Neural progenitor cell (in vitro differentiated cells): ENCODE data around the gene TPBGL. TPM values are rescaled to one million over a fixed set of nuclear protein-coding genes. Genes with fewer than 3 reads are reported as not detected.

Source experiments
- DNase-seq: peaks from one replicate; pipeline ENCODE4 v3.0.0-alpha.2; 2016; ENCODE audit warnings: low spot score
- H2AFZ ChIP-seq: fragments of 200-600 bp; sonication (generic); replicated peaks from 2 replicates; pipeline ENCODE4 v1.6.1; 2016; ENCODE audit warnings: antibody characterized with exemption
- H3F3A ChIP-seq: fragments of 200-600 bp; sonication (generic); 2 replicates; pipeline ENCODE4 v1.6.1; 2016; ENCODE audit warnings: antibody characterized with exemption, low read depth
- H3K27ac ChIP-seq: fragments of 200-600 bp; sonication (generic); 2 replicates; pipeline ENCODE4 v1.5.1; 2016; ENCODE audit warnings: mild to moderate bottlenecking
- H3K27me3 ChIP-seq: fragments of 200-600 bp; sonication (generic); 2 replicates; pipeline ENCODE4 v1.6.1; 2016; ENCODE audit warnings: mild to moderate bottlenecking, moderate library complexity
- H3K36me3 ChIP-seq: fragments of 200-600 bp; sonication (generic); 2 replicates; pipeline ENCODE4 v1.5.1; 2016
- H3K4me1 ChIP-seq: fragments of 200-600 bp; sonication (generic); 2 replicates; pipeline ENCODE4 v1.6.1; 2016; ENCODE audit warnings: mixed run types
- H3K4me2 ChIP-seq: fragments of 200-600 bp; sonication (generic); 2 replicates; pipeline ENCODE4 v1.6.1; 2016
- H3K4me3 ChIP-seq: fragments of 200-600 bp; sonication (generic); 2 replicates; pipeline ENCODE4 v1.5.1; 2016
- H3K79me2 ChIP-seq: fragments of 200-600 bp; sonication (generic); 2 replicates; pipeline ENCODE4 v1.6.1; 2016; ENCODE audit warnings: low read depth
- H3K9ac ChIP-seq: fragments of 200-600 bp; sonication (generic); 2 replicates; pipeline ENCODE4 v1.6.1; 2016
- H3K9me3 ChIP-seq: fragments of 200-600 bp; sonication (generic); 2 replicates; pipeline ENCODE4 v1.5.1; 2016; ENCODE audit warnings: low read depth
- H4K20me1 ChIP-seq: fragments of 200-600 bp; sonication (generic); 2 replicates; pipeline ENCODE4 v1.6.1; 2016; ENCODE audit warnings: low read depth
- H3K27ac Mint-ChIP-seq: 3 replicates; pipeline ENCODE4 v1.8.0; 2021; ENCODE audit warnings: mixed read lengths
- H3K27me3 Mint-ChIP-seq: 2 replicates; pipeline ENCODE4 v1.8.0; 2022; ENCODE audit warnings: low read depth, mild to moderate bottlenecking, inconsistent platforms, moderate library complexity, mixed read lengths; ENCODE audit not compliant: insufficient read depth
- H3K36me3 Mint-ChIP-seq: 3 replicates; pipeline ENCODE4 v1.8.0; 2021; ENCODE audit warnings: mixed read lengths
- H3K4me1 Mint-ChIP-seq: 3 replicates; pipeline ENCODE4 v1.8.0; 2021; ENCODE audit warnings: mixed read lengths
- H3K4me3 Mint-ChIP-seq: 3 replicates; pipeline ENCODE4 v1.8.0; 2021; ENCODE audit warnings: mild to moderate bottlenecking, moderate library complexity, mixed read lengths
- H3K9me3 Mint-ChIP-seq: 3 replicates; pipeline ENCODE4 v1.8.0; 2020; ENCODE audit warnings: mixed read lengths
- CTCF ChIP-seq: fragments of 200-600 bp; sonication (generic); IDR thresholded peaks from 2 replicates; pipeline ENCODE4 v1.5.1; 2017; ENCODE audit warnings: antibody characterized with exemption, mild to moderate bottlenecking
- EZH2 ChIP-seq: fragments of 200-600 bp; sonication (generic); IDR thresholded peaks from 2 replicates; pipeline ENCODE4 v1.6.1; 2017; ENCODE audit warnings: antibody characterized with exemption, mild to moderate bottlenecking, moderate library complexity
- EZH2phosphoT487 ChIP-seq: fragments of 200-600 bp; sonication (generic); IDR thresholded peaks from 2 replicates; pipeline ENCODE4 v1.6.1; 2017; ENCODE audit warnings: antibody characterized with exemption
- total RNA-seq: library from RNA; depleted of rRNA; stranded (reverse); fragments of >200 nt; gene quantifications from 2 replicates; pipeline ENCODE4 v1.2.3, GENCODE V29; 2015; ENCODE audit warnings: low replicate concordance

Gene TPBGL
- total RNA-seq, 1 donor from 2014 or later, result not detected

- H3K9me3 Mint-ChIP-seq, result no peaks in the 10 kb centered on the region
- H3F3A ChIP-seq, result no peaks in the 10 kb centered on the region
- H2AFZ ChIP-seq, result no peak overlapping the region
- H3K27me3 Mint-ChIP-seq, result peaks cover 22% of the 10 kb centered on the region
- H3K4me1 Mint-ChIP-seq, result peaks cover 22% of the 10 kb centered on the region
- H3K4me2 ChIP-seq, result no peak overlapping the region
- H3K27ac Mint-ChIP-seq, result no peak overlapping the region
- no peak overlapping the region for H3K4me3 Mint-ChIP-seq
- no peaks in the 10 kb centered on the region for H3K36me3 Mint-ChIP-seq
- H3K27ac ChIP-seq, result no peak overlapping the region
- no peaks in the 10 kb centered on the region for H3K9me3 ChIP-seq
- H3K4me1 ChIP-seq, result peaks cover 3% of the 10 kb centered on the region
- H4K20me1 ChIP-seq, result no peaks in the 10 kb centered on the region
- no peaks in the 10 kb centered on the region for H3K36me3 ChIP-seq
- no peak for TF ChIP-seq EZH2
- no peak for TF ChIP-seq CTCF
- no peaks in the 10 kb centered on the region for H3K79me2 ChIP-seq
- no peak overlapping the region for H3K9ac ChIP-seq
- DNase-seq, result no peak
- H3K4me3 ChIP-seq, result no peak overlapping the region
- no peaks in the 10 kb centered on the region for H3K27me3 ChIP-seq
Observed at GRCh38 chr11:75200051-75200450, 40.5 kb upstream of the TPBGL start.

GRCh38 chr11:75200531-75200930, 40.0 kb upstream of the TPBGL start:
- Histone ChIP-seq H2AFZ (no peak overlapping the region), H3K4me1 (peaks cover 3% of the 10 kb centered on the region), H3K4me2 (no peak overlapping the region), H3F3A (no peaks in the 10 kb centered on the region), H3K36me3 (no peaks in the 10 kb centered on the region), H3K27me3 (no peaks in the 10 kb centered on the region), H3K9me3 (no peaks in the 10 kb centered on the region), H3K4me3 (no peak overlapping the region), H3K9ac (no peak overlapping the region), H3K27ac (no peak overlapping the region), H3K79me2 (no peaks in the 10 kb centered on the region), H4K20me1 (no peaks in the 10 kb centered on the region)
- Mint-ChIP-seq H3K36me3 (no peaks in the 10 kb centered on the region), H3K27me3 (peaks cover 22% of the 10 kb centered on the region), H3K4me1 (peaks cover 22% of the 10 kb centered on the region), H3K9me3 (no peaks in the 10 kb centered on the region), H3K27ac (no peak overlapping the region), H3K4me3 (no peak overlapping the region)
- TF ChIP-seq CTCF (no peak), EZH2phosphoT487 (no peak), EZH2 (no peak)
- no peak for DNase-seq

GRCh38 chr11:75201771-75202170, 38.8 kb upstream of the TPBGL start:
- H3K9ac ChIP-seq, result no peak overlapping the region
- Mint-ChIP-seq H3K27me3 (peaks cover 18% of the 10 kb centered on the region), H3K9me3 (no peaks in the 10 kb centered on the region), H3K4me1 (peaks cover 18% of the 10 kb centered on the region), H3K36me3 (no peaks in the 10 kb centered on the region), H3K4me3 (no peak overlapping the region), H3K27ac (no peak overlapping the region)
- DNase-seq, result no peak
- no peaks in the 10 kb centered on the region for H3K36me3 ChIP-seq
- peaks cover 3% of the 10 kb centered on the region for H3K4me1 ChIP-seq
- no peaks in the 10 kb centered on the region for H3K79me2 ChIP-seq
- no peak overlapping the region for H2AFZ ChIP-seq
- no peaks in the 10 kb centered on the region for H3F3A ChIP-seq
- no peaks in the 10 kb centered on the region for H3K9me3 ChIP-seq
- H3K4me2 ChIP-seq, result no peak overlapping the region
- H3K4me3 ChIP-seq, result no peak overlapping the region
- no peaks in the 10 kb centered on the region for H4K20me1 ChIP-seq
- H3K27me3 ChIP-seq, result no peaks in the 10 kb centered on the region
- no peak overlapping the region for H3K27ac ChIP-seq
- TF ChIP-seq CTCF (no peak), EZH2 (no peak), EZH2phosphoT487 (no peak)
